GM15510 (cell line): Measurements from ENCODE around the gene STIM1.
A peak's percentile ranks its signal among the peaks of the same experiment; 100 is the strongest.

ENCODE experiments used
- POLR2A ChIP-seq: IDR thresholded peaks from 3 replicates; pipeline ENCODE4 v1.6.1; 2011; ENCODE audit warnings: borderline replicate concordance; ENCODE audit not compliant: insufficient read length; ENCODE audit errors: extremely low read depth

Gene STIM1

GRCh38 chr11:3880724-3881123, 25.3 kb downstream of the STIM1 start:
- no peak for TF ChIP-seq POLR2A

GRCh38 chr11:3882655-3883054, 27.2 kb downstream of the STIM1 start:
- TF ChIP-seq POLR2A: no peak

GRCh38 chr11:3885855-3886254, 30.4 kb downstream of the STIM1 start:
- no peak for TF ChIP-seq POLR2A

- no peak for TF ChIP-seq POLR2A
These were observed 31.5 kb downstream of the STIM1 start for GRCh38 chr11:3886985-3887384.

GRCh38 chr11:3888876-3889275, 33.4 kb downstream of the STIM1 start:
- TF ChIP-seq POLR2A: no peak

- no peak for TF ChIP-seq POLR2A
These were observed 34.5 kb downstream of the STIM1 start for GRCh38 chr11:3890014-3890413.

- TF ChIP-seq POLR2A: no peak
These were observed 35.3 kb downstream of the STIM1 start for GRCh38 chr11:3890806-3891205.

GRCh38 chr11:3891751-3892150, 36.3 kb downstream of the STIM1 start:
- TF ChIP-seq POLR2A: no peak

GRCh38 chr11:3892156-3892555, 36.7 kb downstream of the STIM1 start:
- TF ChIP-seq POLR2A: no peak

- no peak for TF ChIP-seq POLR2A
These were observed 37.8 kb downstream of the STIM1 start for GRCh38 chr11:3893311-3893710.

GRCh38 chr11:3894128-3894731, 38.8 kb downstream of the STIM1 start:
- TF ChIP-seq POLR2A: peak; percentile 26

- no peak for TF ChIP-seq POLR2A
These were observed 41.2 kb downstream of the STIM1 start for GRCh38 chr11:3896644-3897043.

GRCh38 chr11:3901249-3902025, 46.0 kb downstream of the STIM1 start:
- no peak for TF ChIP-seq POLR2A

GRCh38 chr11:3902441-3902840, 47.0 kb downstream of the STIM1 start:
- TF ChIP-seq POLR2A: no peak

GRCh38 chr11:3903207-3903896, 47.9 kb downstream of the STIM1 start:
- TF ChIP-seq POLR2A: no peak

GRCh38 chr11:3904228-3904627, 48.8 kb downstream of the STIM1 start:
- TF ChIP-seq POLR2A: no peak
